B cell (primary cell): ENCODE measurements around the gene TEX11. TPM values are rescaled to one million over a fixed set of nuclear protein-coding genes. Genes with fewer than 3 reads are reported as not detected.
A peak's percentile ranks its signal among the peaks of the same experiment; 100 is the strongest.

Source experiments
- ATAC-seq: fragments of 200-7000 bp; cut with Tn5 transposase; one replicate; pipeline ENCODE4 v1.10.0; 2021; ENCODE audit warnings: low read depth, mild to moderate bottlenecking, moderate number of reproducible peaks, moderate library complexity
- CTCF ChIA-PET: fragments of 350-600 bp; sonication (Branson Sonifier 250); formaldehyde crosslinking; loops from one replicate; lab custom pipeline; 2021; ENCODE audit warnings: antibody characterized with exemption, inconsistent platforms; lab: Charles Lee
- POLR2A ChIA-PET: fragments of 350-600 bp; sonication (Branson Sonifier 250); formaldehyde crosslinking; loops from one replicate; lab custom pipeline; 2021; ENCODE audit warnings: antibody characterized with exemption; lab: Charles Lee
- DNase-seq: peaks from one replicate; pipeline ENCODE4 v3.0.0; 2013
- H2AFZ ChIP-seq: 2 replicates; pipeline ENCODE4 v1.6.1; 2012; ENCODE audit warnings: mild to moderate bottlenecking, low read depth, low read length; ENCODE audit not compliant: insufficient read depth, poor library complexity, severe bottlenecking
- H3K27ac ChIP-seq, 2 donors: 1 replicate in 1 of 2; 2 replicates in 1 of 2; pipeline ENCODE4 v1.5.1; 2012 to 2013; ENCODE audit warnings: low read length in 2 of 2, mild to moderate bottlenecking in 2 of 2, moderate library complexity in 1 of 2
- H3K27me3 ChIP-seq, 4 experiments: fragments of 200-600 bp in 1 of 4; sonication (generic) in 1 of 4; replicated peaks in 1 of 4; 1 replicate in 2 of 4; 2 replicates in 2 of 4; pipeline versions ENCODE4 v1.6.1 to v1.7.0; 2013 to 2016; ENCODE audit warnings: low read length in 3 of 4, mild to moderate bottlenecking in 2 of 4, mixed read lengths in 1 of 4, moderate library complexity in 1 of 4; ENCODE audit not compliant: insufficient read depth in 4 of 4, control insufficient read depth in 3 of 4; ENCODE audit errors: control extremely low read depth in 1 of 4
- H3K36me3 ChIP-seq, 2 experiments: replicated peaks in 1 of 2; 1 replicate in 1 of 2; 2 replicates in 1 of 2; pipeline versions ENCODE4 v1.6.1 to v1.7.1; 2013; ENCODE audit warnings: low read length in 1 of 2; ENCODE audit not compliant: insufficient read depth in 2 of 2, control insufficient read depth in 1 of 2; ENCODE audit errors: control extremely low read depth in 1 of 2, extremely low read depth in 1 of 2
- H3K4me1 ChIP-seq, 2 donors: fragments of 200-600 bp in 1 of 2; sonication (generic) in 1 of 2; 1 replicate in 1 of 2; 2 replicates in 1 of 2; pipeline versions ENCODE4 v1.5.1 to v1.6.1; 2013 to 2017; ENCODE audit warnings: low read length in 2 of 2; ENCODE audit not compliant: control insufficient read depth in 2 of 2, insufficient read depth in 2 of 2
- H3K4me2 ChIP-seq: replicated peaks from 2 replicates; pipeline ENCODE3; 2012; ENCODE audit warnings: mild to moderate bottlenecking, low read depth, low read length; ENCODE audit not compliant: poor library complexity, severe bottlenecking
- H3K4me3 ChIP-seq, 5 experiments: fragments of 200-600 bp in 1 of 5; sonication (generic) in 1 of 5; 1 replicate in 3 of 5; 2 replicates in 2 of 5; pipeline versions ENCODE4 v1.5.1 to v1.7.0; 2011 to 2016; ENCODE audit warnings: low read length in 4 of 5, mild to moderate bottlenecking in 4 of 5, low read depth in 2 of 5, control low read depth in 1 of 5, moderate library complexity in 1 of 5; ENCODE audit not compliant: insufficient read depth in 1 of 5; ENCODE audit errors: control extremely low read depth in 1 of 5, extremely low read depth in 1 of 5
- H3K79me2 ChIP-seq: fragments of 200-600 bp; sonication (generic); one replicate; pipeline ENCODE4 v1.6.0; 2016; ENCODE audit warnings: low read length; ENCODE audit not compliant: control insufficient read depth, insufficient read depth
- H3K9ac ChIP-seq: fragments of 200-600 bp; sonication (generic); 2 replicates; pipeline ENCODE4 v1.6.1; 2017; ENCODE audit warnings: mild to moderate bottlenecking, low read length, moderate library complexity
- H3K9me3 ChIP-seq, 3 donors: one replicate each; pipeline versions ENCODE4 v1.6.1 to v1.7.1; 2013; ENCODE audit warnings: low read length in 2 of 3; ENCODE audit not compliant: control insufficient read depth in 2 of 3, insufficient read depth in 1 of 3; ENCODE audit errors: control extremely low read depth in 1 of 3
- H4K20me1 ChIP-seq: 2 replicates; pipeline ENCODE4 v1.6.0; 2012; ENCODE audit warnings: mild to moderate bottlenecking, low read length; ENCODE audit not compliant: insufficient read depth, control insufficient read depth, poor library complexity, severe bottlenecking
- H3K27ac Mint-ChIP-seq: one replicate; pipeline ENCODE4 v1.8.0; 2021; ENCODE audit warnings: mixed read lengths
- H3K27me3 Mint-ChIP-seq: one replicate; pipeline ENCODE4 v1.8.0; 2021; ENCODE audit warnings: mixed read lengths
- H3K4me1 Mint-ChIP-seq: one replicate; pipeline ENCODE4 v1.8.0; 2021; ENCODE audit warnings: mixed read lengths
- H3K4me3 Mint-ChIP-seq: one replicate; pipeline ENCODE4 v1.8.0; 2021; ENCODE audit warnings: mixed read lengths
- H3K9me3 Mint-ChIP-seq: one replicate; pipeline ENCODE4 v1.8.0; 2022; ENCODE audit warnings: mixed read lengths; ENCODE audit not compliant: insufficient read depth
- EZH2 ChIP-seq: IDR thresholded peaks from 2 replicates; pipeline ENCODE4 v1.6.1; 2012; ENCODE audit warnings: borderline replicate concordance, low read depth, mild to moderate bottlenecking, moderate library complexity, low read length; ENCODE audit not compliant: insufficient read depth, poor library complexity, severe bottlenecking
- WGBS: methylation state at CpG from one replicate; pipeline ENCODE4 v1.1.5; 2013; ENCODE audit warnings: missing lambda C conversion rate; ENCODE audit not compliant: insufficient coverage; 5-methylcytosine and 5-hydroxymethylcytosine counted together
- intact Hi-C: fragments of 100-400 bp; cut with micrococcal nuclease; formaldehyde crosslinking; loops from one replicate; pipeline ENCODE4 v1.10.0; 2022
- polyA plus RNA-seq: library from polyadenylated mRNA; depleted of rRNA; stranded (reverse); fragments of >200 nt; gene quantifications from 2 replicates; pipeline ENCODE4 v1.2.3, GENCODE V29; 2012
- total RNA-seq, 2 donors: library from RNA; stranded (reverse); fragments of 120-200 nt in 1 of 2; gene quantifications; 1 replicate in 1 of 2; 2 replicates in 1 of 2; pipeline versions ENCODE4 v1.2.3 to v1.2.4, GENCODE V29; 2013 to 2022
- TF ChIP-seq, protein P1 (sequence below): fragments of 200-600 bp; IDR thresholded peaks from one replicate; pipeline ENCODE4 v1.8.0; 2022; ENCODE audit warnings: antibody characterized with exemption, mild to moderate bottlenecking

Gene TEX11
- total and polyA plus RNA-seq, 2 donors (not counting 1 experiment from before 2014, with no cell fraction given), result not detected

DNA sequence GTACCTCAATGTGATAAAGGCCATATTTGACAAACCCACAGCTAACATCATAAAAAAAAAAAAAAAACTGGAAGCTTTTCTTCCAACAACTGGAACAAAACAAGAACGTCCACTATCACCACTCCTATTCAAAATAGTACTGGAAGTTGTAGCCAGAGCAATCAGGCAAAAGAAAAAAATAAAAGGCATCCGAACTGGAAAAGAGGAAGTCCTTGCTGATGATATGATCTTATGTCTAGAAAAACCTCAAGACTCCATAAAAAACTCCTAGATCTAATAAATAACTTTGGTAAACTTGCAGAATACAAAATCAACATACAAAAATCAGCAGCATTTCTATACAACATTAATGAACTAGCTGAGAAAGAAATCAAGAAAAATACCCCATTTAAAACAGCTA, 134.3 kb downstream of the TEX11 start:
- H3K27me3 ChIP-seq, result no peaks in the 10 kb centered on the region
- no peaks in the 10 kb centered on the region for H3K36me3 ChIP-seq
- Mint-ChIP-seq H3K27me3 (no peaks in the 10 kb centered on the region), H3K9me3 (no peaks in the 10 kb centered on the region), H3K27ac (no peak overlapping the region), H3K4me1 (no peaks in the 10 kb centered on the region), H3K4me3 (no peak overlapping the region)
- no peak for TF ChIP-seq EZH2
- TF ChIP-seq, protein P1, sequence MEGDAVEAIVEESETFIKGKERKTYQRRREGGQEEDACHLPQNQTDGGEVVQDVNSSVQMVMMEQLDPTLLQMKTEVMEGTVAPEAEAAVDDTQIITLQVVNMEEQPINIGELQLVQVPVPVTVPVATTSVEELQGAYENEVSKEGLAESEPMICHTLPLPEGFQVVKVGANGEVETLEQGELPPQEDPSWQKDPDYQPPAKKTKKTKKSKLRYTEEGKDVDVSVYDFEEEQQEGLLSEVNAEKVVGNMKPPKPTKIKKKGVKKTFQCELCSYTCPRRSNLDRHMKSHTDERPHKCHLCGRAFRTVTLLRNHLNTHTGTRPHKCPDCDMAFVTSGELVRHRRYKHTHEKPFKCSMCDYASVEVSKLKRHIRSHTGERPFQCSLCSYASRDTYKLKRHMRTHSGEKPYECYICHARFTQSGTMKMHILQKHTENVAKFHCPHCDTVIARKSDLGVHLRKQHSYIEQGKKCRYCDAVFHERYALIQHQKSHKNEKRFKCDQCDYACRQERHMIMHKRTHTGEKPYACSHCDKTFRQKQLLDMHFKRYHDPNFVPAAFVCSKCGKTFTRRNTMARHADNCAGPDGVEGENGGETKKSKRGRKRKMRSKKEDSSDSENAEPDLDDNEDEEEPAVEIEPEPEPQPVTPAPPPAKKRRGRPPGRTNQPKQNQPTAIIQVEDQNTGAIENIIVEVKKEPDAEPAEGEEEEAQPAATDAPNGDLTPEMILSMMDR, result no peak
- H3K4me3 ChIP-seq, result no peak overlapping the region
- DNase-seq (no peak), ATAC-seq (no peak)
- H3K27ac ChIP-seq, result no peak overlapping the region
- no peaks in the 10 kb centered on the region for H3K9me3 ChIP-seq
- no peak overlapping the region for H3K9ac ChIP-seq
- CTCF ChIA-PET, result no interaction called here
- no peaks in the 10 kb centered on the region for H3K4me1 ChIP-seq
- intact Hi-C loops, result no loop called here
- no peaks in the 10 kb centered on the region for H4K20me1 ChIP-seq
- H3K79me2 ChIP-seq, result no peaks in the 10 kb centered on the region
- WGBS, result no CpG with 5 or more reads among the region's 2 CpGs
- H3K4me2 ChIP-seq, result no peak overlapping the region
- no peak overlapping the region for H2AFZ ChIP-seq
- POLR2A ChIA-PET, result no interaction called here

DNA sequence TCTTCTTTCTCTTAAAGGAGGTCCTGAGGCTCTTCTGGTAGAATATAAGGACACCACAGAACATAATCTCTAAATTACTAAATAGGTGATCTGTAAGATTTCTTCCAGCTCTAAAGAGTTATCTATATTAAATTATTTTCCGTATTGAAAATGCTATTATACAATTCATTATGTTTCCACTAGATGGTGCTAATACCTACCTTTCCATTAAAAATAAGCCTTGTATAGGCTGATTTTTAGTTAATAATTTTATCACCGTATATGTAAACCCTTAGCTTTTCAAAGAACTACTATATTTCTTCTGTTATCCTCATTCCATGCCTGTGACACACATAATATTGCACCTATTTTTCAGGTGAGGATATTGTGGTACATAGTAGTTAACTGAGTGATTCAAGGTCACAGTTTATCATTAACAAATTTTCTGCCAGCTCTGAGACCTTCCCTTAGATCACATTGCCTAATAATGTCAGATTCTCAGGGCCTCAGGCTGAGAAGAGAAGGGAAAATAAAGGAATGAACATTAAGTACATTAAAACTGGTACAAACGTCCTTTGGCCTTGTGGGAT, 138.8 kb downstream of the TEX11 start:
- Histone ChIP-seq H3K9ac (no peak overlapping the region), H3K4me2 (no peak overlapping the region), H3K4me1 (no peaks in the 10 kb centered on the region), H3K9me3 (no peaks in the 10 kb centered on the region), H3K27ac (no peak overlapping the region), H3K79me2 (no peaks in the 10 kb centered on the region), H2AFZ (no peak overlapping the region), H3K36me3 (no peaks in the 10 kb centered on the region), H3K4me3 (no peak overlapping the region), H4K20me1 (no peaks in the 10 kb centered on the region), H3K27me3 (no peaks in the 10 kb centered on the region)
- no peak overlapping the region for H3K27ac Mint-ChIP-seq
- H3K4me1 Mint-ChIP-seq, result no peaks in the 10 kb centered on the region
- TF ChIP-seq EZH2, result no peak
- TF ChIP-seq, protein P1, result peak; percentile 62
- no peak overlapping the region for H3K4me3 Mint-ChIP-seq
- DNase-seq (peak; percentile 14), ATAC-seq (no peak)
- CTCF ChIA-PET, result interaction anchor here (1.8 kb wide), 1 partner anchor 410 kb away, joined by 14 read pairs; no protein-coding TSS in a partner anchor
- H3K9me3 Mint-ChIP-seq, result no peaks in the 10 kb centered on the region
- intact Hi-C loops, result no loop called here
- H3K27me3 Mint-ChIP-seq, result no peaks in the 10 kb centered on the region
- POLR2A ChIA-PET, result no interaction called here
- no CpG with 5 or more reads among the region's 3 CpGs for WGBS
